PFSK-1 (cell line): Measurements from ENCODE around the gene USH1G.

Experiments
- POLR2AphosphoS5 ChIP-seq: IDR thresholded peaks from 2 replicates; pipeline ENCODE4 v1.6.1; 2012; ENCODE audit warnings: low read depth, mild to moderate bottlenecking, control low read depth, low read length, moderate library complexity
- REST ChIP-seq, 2 experiments: IDR thresholded peaks; 2 replicates each; pipeline versions ENCODE4 v1.6.1 to v1.8.0; 2011 to 2012; ENCODE audit warnings: low read depth in 2 of 2, low read length in 2 of 2, control low read depth in 1 of 2, inconsistent platforms in 1 of 2, mild to moderate bottlenecking in 1 of 2, moderate library complexity in 1 of 2; ENCODE audit not compliant: insufficient read depth in 1 of 2
- SIN3A ChIP-seq: IDR thresholded peaks from 2 replicates; pipeline ENCODE4 v1.6.1; 2012; ENCODE audit warnings: mild to moderate bottlenecking, low read length, moderate library complexity, borderline replicate concordance; ENCODE audit not compliant: insufficient read depth
- TAF1 ChIP-seq: IDR thresholded peaks from 2 replicates; pipeline ENCODE4 v1.6.1; 2012; ENCODE audit warnings: low read length, control low read depth, borderline replicate concordance; ENCODE audit not compliant: insufficient read depth

GRCh38 chr17:74956093-74956492 is 33.0 kb upstream of the USH1G start:
- TF ChIP-seq POLR2AphosphoS5: no peak
- TF ChIP-seq REST (IDR thresholded peaks at IDR 0.05; ENCODE audit: insufficient read depth in 1 of 2, low read depth in 2 of 2, low read length in 2 of 2): no peak
- no peak for TF ChIP-seq TAF1
- TF ChIP-seq SIN3A: no peak
